ENCODE measurements around the gene JUP.

GRCh38 chr17:41728056-41728455 is 58.5 kb downstream of the JUP start:
- TF ChIP-seq, protein P1, sequence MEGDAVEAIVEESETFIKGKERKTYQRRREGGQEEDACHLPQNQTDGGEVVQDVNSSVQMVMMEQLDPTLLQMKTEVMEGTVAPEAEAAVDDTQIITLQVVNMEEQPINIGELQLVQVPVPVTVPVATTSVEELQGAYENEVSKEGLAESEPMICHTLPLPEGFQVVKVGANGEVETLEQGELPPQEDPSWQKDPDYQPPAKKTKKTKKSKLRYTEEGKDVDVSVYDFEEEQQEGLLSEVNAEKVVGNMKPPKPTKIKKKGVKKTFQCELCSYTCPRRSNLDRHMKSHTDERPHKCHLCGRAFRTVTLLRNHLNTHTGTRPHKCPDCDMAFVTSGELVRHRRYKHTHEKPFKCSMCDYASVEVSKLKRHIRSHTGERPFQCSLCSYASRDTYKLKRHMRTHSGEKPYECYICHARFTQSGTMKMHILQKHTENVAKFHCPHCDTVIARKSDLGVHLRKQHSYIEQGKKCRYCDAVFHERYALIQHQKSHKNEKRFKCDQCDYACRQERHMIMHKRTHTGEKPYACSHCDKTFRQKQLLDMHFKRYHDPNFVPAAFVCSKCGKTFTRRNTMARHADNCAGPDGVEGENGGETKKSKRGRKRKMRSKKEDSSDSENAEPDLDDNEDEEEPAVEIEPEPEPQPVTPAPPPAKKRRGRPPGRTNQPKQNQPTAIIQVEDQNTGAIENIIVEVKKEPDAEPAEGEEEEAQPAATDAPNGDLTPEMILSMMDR (IDR thresholded peaks at IDR 0.05), result no peak
- TF ChIP-seq POLR2A (IDR thresholded peaks at IDR 0.05), result no peak
